Heart left ventricle (tissue), 13 donors: ENCODE measurements around the gene RPP25L.

Source experiments
- POLR2A ChIP-seq, 2 donors: fragments of 450-650 bp; IDR thresholded peaks; one replicate each; pipeline ENCODE4 v1.6.1; 2017; ENCODE audit warnings: antibody characterized with exemption in 2 of 2, mild to moderate bottlenecking in 2 of 2, moderate library complexity in 2 of 2
- TF ChIP-seq, protein P1 (sequence below), 12 donors: fragments of 200-600 bp; sonication (generic) in 4 of 12; IDR thresholded peaks; one replicate each; pipeline versions ENCODE4 v1.5.0 to v1.8.0; 2018 to 2022; ENCODE audit warnings: antibody characterized with exemption in 12 of 12, mild to moderate bottlenecking in 5 of 12
- donor health status: ischemic (EF 13 %, LVEDD 7.1; RV severe dilation, severe dysfunction).
- donor health status: DM: no; HTN: yes; CAD: no.
- donor health status: DM: no; HTN: no; CAD: no.
- donor health status: ischemic (EF 25% LVEDD 6.9; RV normal size, moderate dysfunction).
- donor health status: ischemic (EF 25% LVEDD 5.7; RV mildly dilated, moderate dysfunction).
- donor health status: ischemic (EF 35%, LVEDD 5.7; RV mildly dilated, moderate dysfunction).
- donor health status: nonischemic (EF 11% LVEDD 7.7; RV severe dilation, severe dysfunction).
- donor health status: DM: yes; HTN: yes; CAD: no.
- donor health status: PGD.
- donor health status: ischemic (EF 29% LVEDD 5.4; RV normal size, mild dysfunction).
- donor health status: nonischemic (EF 23%, LVEDD 6.1; RV moderate dilation, normal function).

DNA sequence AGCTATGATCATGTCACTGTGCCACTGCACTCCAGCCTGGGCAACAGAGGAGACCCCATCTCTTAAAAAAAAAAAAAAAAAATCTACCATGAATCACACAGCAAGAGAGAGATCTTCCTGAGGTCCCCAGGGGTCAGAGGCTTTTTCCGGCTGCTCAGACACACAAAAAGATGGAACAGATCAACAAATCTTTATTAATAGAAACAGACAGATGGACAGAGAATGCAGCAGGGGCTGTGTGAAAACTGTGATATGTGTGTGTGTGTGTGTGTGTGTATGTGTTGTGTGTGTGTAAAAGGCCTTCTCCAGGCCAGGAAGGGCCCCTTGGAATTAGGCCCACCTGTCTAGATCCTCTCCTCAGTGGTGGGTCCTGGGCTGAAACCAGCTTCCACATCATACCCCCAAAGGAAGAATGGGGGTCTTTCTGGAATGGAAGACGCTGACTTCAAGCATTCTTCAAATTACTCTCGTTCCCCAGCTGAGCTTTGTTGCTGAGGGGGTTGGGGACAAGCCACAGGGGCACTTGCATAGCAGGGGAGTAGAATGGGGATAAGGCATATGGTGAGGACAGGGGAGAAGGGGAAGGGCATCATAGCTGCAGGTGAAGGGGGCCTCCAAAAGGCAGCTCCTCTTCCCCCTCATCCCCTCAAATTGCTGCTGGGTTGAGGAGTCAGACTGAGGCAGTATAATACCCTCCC, 22.8 kb upstream of the RPP25L start:
- TF ChIP-seq, protein P1, sequence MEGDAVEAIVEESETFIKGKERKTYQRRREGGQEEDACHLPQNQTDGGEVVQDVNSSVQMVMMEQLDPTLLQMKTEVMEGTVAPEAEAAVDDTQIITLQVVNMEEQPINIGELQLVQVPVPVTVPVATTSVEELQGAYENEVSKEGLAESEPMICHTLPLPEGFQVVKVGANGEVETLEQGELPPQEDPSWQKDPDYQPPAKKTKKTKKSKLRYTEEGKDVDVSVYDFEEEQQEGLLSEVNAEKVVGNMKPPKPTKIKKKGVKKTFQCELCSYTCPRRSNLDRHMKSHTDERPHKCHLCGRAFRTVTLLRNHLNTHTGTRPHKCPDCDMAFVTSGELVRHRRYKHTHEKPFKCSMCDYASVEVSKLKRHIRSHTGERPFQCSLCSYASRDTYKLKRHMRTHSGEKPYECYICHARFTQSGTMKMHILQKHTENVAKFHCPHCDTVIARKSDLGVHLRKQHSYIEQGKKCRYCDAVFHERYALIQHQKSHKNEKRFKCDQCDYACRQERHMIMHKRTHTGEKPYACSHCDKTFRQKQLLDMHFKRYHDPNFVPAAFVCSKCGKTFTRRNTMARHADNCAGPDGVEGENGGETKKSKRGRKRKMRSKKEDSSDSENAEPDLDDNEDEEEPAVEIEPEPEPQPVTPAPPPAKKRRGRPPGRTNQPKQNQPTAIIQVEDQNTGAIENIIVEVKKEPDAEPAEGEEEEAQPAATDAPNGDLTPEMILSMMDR (IDR thresholded peaks at IDR 0.05): no peak
- TF ChIP-seq POLR2A (IDR thresholded peaks at IDR 0.05): no peak
